ENCODE measurements around the gene PAFAH1B1. TPM values are rescaled to one million over a fixed set of nuclear protein-coding genes. Genes with fewer than 3 reads are reported as not detected.
"Not testable (repeated sequence)": the region's sequence is repeated elsewhere in the genome, so short reads cannot be mapped to it uniquely, and the experiment has no call there.

PAFAH1B1 gene
- total RNA-seq, 2 donors from 2014 or later = 84.0 to 120 TPM

GRCh38 chr17:2591040-2591640 lies 2.3 kb upstream of the PAFAH1B1 start:
- DNase-seq (no peak), ATAC-seq (no peak)
- intact Hi-C loops (cut with DNase I) = loop anchor here in 1 of 2 donors (10.0 kb wide), 1 partner anchor 84 kb away; no protein-coding TSS in a partner anchor

- ATAC-seq (peak; percentile 80 to 83), DNase-seq (peak; percentile 84)
- intact Hi-C loops (cut with DNase I) = loop anchor here in 1 of 2 donors (10.0 kb wide), 1 partner anchor 81 kb away; no protein-coding TSS in a partner anchor
These were observed 617 bp downstream of the PAFAH1B1 start for GRCh38 chr17:2593821-2594721.

GRCh38 chr17:2594722-2595599 lies 1.5 kb downstream of the PAFAH1B1 start:
- DNase-seq (no peak), ATAC-seq (no peak)
- intact Hi-C loops (cut with DNase I) = loop anchor here in 1 of 2 donors (10.0 kb wide), 1 partner anchor 80 kb away; no protein-coding TSS in a partner anchor

GRCh38 chr17:2595716-2596115 lies 2.3 kb downstream of the PAFAH1B1 start:
- no peak for DNase-seq
- no peak for ATAC-seq
- intact Hi-C loops (cut with DNase I) = loop anchor here in 1 of 2 donors (10.0 kb wide), 1 partner anchor 79 kb away; no protein-coding TSS in a partner anchor

- intact Hi-C loops (cut with DNase I) = loop anchor here in 1 of 2 donors (10.0 kb wide), 1 partner anchor 77 kb away; no protein-coding TSS in a partner anchor
- no peak for DNase-seq
- ATAC-seq = no peak
These were observed 4.7 kb downstream of the PAFAH1B1 start for GRCh38 chr17:2598166-2598565.

GRCh38 chr17:2602597-2603017 lies 9.2 kb downstream of the PAFAH1B1 start:
- intact Hi-C loops (cut with DNase I) = no loop called here
- peak in 1 of 2 donors; percentile 27 for ATAC-seq
- no peak for DNase-seq

GRCh38 chr17:2608350-2608913 lies 15.0 kb downstream of the PAFAH1B1 start:
- no peak for DNase-seq
- intact Hi-C loops (cut with DNase I) = no loop called here
- ATAC-seq = peak in 1 of 2 donors; percentile 15

GRCh38 chr17:2609091-2609490 lies 15.6 kb downstream of the PAFAH1B1 start:
- ATAC-seq (no peak), DNase-seq (no peak)
- intact Hi-C loops (cut with DNase I) = no loop called here

- ATAC-seq = no peak
- intact Hi-C loops (cut with DNase I) = no loop called here
- no peak for DNase-seq
These were observed 17.0 kb downstream of the PAFAH1B1 start for GRCh38 chr17:2610195-2611175.

- no peak for ATAC-seq
These were observed 18.2 kb downstream of the PAFAH1B1 start for GRCh38 chr17:2611627-2612026.

GRCh38 chr17:2612630-2613029 lies 19.2 kb downstream of the PAFAH1B1 start:
- intact Hi-C loops (cut with DNase I) = no loop called here
- DNase-seq = no peak
- no peak for ATAC-seq

More at GRCh38 chr17:2611627-2612026, 18.2 kb downstream of the PAFAH1B1 start:
- intact Hi-C loops (cut with DNase I) = no loop called here
- DNase-seq = no peak

GRCh38 chr17:2613089-2613808 lies 19.8 kb downstream of the PAFAH1B1 start:
- intact Hi-C loops (cut with DNase I) = no loop called here
- DNase-seq (no peak), ATAC-seq (peak in 1 of 2 donors; percentile 10)

- ATAC-seq = no peak
- DNase-seq = no peak
- intact Hi-C loops (cut with DNase I) = no loop called here
These were observed 22.4 kb downstream of the PAFAH1B1 start for GRCh38 chr17:2615882-2616281.

- no peak for ATAC-seq
- intact Hi-C loops (cut with DNase I) = no loop called here
- no peak for DNase-seq
These were observed 27.8 kb downstream of the PAFAH1B1 start for GRCh38 chr17:2621241-2621640.

GRCh38 chr17:2621951-2622405 lies 28.5 kb downstream of the PAFAH1B1 start:
- DNase-seq; ATAC-seq; intact Hi-C loops (cut with DNase I): not testable (repeated sequence)

GRCh38 chr17:2622721-2623301 lies 29.4 kb downstream of the PAFAH1B1 start:
- DNase-seq; ATAC-seq; intact Hi-C loops (cut with DNase I): not testable (repeated sequence)

Measured in left cardiac atrium (tissue), 4 donors.